ENCODE data around the gene PHC2.
A peak's percentile ranks its signal among the peaks of the same experiment; 100 is the strongest.

The PHC2 gene

DNA sequence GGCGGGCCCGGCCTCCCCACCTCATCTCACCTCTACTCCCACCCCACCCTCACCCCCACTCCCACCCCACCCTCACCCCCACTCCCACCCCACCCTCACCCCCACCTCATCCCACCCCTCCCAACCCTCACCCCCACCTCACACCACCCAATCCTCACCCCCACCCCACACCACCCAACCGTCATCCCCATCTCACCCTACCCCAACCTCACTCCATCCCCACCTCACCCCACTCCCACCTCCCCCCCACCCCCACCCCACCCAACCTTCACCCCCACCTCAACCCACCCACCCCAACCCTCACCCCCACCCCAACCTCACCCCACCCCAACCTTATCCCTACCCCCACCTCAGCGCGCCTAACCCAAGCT lies 123.4 kb downstream of the PHC2 start:
- DNase-seq (ENCODE audit: low read depth), result no peak
- TF ChIP-seq, protein P1, sequence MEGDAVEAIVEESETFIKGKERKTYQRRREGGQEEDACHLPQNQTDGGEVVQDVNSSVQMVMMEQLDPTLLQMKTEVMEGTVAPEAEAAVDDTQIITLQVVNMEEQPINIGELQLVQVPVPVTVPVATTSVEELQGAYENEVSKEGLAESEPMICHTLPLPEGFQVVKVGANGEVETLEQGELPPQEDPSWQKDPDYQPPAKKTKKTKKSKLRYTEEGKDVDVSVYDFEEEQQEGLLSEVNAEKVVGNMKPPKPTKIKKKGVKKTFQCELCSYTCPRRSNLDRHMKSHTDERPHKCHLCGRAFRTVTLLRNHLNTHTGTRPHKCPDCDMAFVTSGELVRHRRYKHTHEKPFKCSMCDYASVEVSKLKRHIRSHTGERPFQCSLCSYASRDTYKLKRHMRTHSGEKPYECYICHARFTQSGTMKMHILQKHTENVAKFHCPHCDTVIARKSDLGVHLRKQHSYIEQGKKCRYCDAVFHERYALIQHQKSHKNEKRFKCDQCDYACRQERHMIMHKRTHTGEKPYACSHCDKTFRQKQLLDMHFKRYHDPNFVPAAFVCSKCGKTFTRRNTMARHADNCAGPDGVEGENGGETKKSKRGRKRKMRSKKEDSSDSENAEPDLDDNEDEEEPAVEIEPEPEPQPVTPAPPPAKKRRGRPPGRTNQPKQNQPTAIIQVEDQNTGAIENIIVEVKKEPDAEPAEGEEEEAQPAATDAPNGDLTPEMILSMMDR (conservative IDR thresholded peaks at IDR 0.05; ENCODE audit: low read length), result no peak
- no peak overlapping the region for H3K4me3 ChIP-seq (ENCODE audit: low read length)

DNA sequence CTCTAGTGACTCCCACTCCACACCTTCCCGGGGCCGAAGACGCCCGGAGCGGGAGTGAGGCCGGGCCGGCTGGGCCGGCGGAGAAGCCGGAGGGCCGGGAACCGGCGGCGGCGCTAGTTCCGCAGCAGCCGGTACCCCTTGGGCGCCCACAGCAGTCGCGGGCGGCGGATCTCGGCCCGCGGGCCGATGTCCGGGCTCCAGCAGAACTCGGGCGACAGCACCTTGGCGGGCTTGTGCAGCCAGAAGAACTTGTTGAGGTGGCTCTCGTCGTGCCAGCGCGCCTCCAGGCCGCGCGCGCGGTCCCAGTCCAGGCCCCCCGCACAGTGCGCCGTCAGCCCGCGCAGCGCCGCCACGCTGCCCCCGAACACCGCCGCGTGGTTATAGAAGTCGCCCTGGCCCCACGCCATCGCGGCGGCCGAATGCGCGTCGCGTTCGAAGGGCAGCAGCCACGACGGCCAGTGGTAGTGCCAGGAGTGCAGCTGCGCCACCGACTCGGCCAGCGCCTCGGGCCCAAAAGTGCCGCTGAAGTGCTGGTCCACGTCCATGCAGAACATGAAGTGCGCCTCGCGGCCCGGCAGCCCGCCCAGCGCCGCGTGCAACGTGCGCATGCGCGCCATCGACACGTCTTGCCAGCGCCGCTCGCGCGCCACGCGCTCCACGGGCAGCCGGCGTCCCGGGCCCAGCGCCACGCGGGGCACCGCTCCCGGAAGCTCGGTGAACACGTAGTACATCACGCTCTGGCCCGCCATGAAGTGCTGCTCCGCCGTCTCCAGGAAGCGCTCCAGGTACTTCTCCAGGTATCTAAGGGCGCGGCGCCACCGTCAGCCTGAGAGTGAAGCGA lies 124.0 kb downstream of the PHC2 start:
- H3K4me3 ChIP-seq (ENCODE audit: low read length), result no peak overlapping the region
- DNase-seq (ENCODE audit: low read depth), result no peak

DNA sequence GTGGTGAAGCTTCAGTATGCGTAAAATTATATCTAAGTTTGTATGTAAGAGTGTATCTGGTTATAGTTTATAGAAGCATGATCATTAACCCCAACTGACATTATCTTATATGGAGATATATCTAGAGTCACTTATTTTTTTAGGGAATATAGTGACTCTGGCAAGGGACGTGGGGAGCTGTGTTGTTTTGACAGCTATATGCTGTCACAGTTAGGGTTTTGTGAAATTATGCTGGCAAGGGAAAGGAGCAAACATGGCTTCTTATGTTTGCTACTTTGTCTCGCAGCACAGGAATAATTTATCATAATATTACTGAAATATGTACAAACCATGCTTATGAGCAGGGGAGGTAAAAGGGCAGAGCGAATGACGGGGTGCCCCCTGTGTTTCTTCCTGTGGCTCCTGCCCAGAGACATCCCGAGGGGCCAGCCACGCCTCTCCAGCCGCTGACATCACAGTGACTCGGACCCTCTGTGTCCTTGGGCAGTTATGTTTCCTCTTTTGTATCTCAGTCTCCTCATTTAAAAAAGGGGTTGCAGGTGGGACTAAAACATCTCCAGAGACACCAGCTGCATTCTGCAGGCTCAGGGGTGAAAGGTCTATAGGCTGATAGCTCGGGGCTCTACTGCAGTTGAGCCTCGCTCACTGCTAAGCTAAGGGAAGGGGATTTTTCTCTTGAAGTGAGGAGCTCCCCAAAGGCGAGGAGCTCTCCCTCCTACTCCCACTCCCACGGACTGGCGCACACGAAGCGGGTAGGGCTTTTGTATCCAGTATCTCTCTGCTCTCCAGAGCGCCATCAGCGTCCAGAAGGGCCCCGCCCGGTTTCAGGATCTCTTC lies 124.9 kb downstream of the PHC2 start:
- TF ChIP-seq, protein P1 (conservative IDR thresholded peaks at IDR 0.05; ENCODE audit: low read length), result no peak
- no peak for DNase-seq (ENCODE audit: low read depth)
- H3K4me3 ChIP-seq (ENCODE audit: low read length), result no peak overlapping the region

More for the DNA sequence above, 124.0 kb downstream of the PHC2 start:
- TF ChIP-seq, protein P1 (conservative IDR thresholded peaks at IDR 0.05; ENCODE audit: low read length), result no peak

DNA sequence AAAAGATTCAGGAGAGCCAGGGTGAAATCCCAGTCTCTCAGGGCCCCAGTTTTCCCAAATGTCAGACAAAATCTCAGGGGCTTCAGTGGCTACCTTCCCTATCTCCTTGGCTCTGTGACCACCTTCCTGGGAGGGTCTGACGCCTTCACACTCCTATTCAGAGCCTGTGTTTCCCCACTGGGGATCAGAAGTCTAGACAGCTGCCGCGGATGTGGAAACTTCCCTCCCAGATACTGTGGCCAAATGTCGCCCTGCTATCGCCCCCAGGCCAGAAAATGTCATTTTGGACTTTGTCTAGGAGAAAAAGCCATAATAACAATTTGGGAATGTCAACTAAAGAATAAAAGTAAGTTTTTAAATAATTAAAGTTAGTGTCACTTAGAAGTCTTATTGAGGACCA lies 125.9 kb downstream of the PHC2 start:
- TF ChIP-seq, protein P1 (conservative IDR thresholded peaks at IDR 0.05; ENCODE audit: low read length), result no peak
- no peak overlapping the region for H3K4me3 ChIP-seq (ENCODE audit: low read length)
- no peak for DNase-seq (ENCODE audit: low read depth)

DNA sequence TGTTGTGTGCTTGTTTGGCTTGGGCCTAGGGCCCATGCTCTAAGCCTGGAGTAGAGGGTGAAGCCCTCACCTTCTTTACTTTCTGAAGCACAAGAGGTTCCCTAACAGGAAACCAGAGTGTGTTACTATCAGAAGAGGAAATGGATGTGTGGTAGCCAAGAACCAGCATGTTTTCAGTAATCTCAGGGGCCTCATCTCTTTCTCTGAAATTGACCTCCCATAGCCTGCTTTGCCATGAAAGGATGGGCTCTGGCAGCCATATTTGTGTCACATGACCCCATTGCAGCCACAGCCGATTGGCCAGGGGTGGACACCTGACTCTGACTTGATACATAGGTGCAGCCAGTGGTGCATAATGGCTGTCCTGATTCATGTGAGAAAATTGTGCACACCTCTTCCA lies 128.6 kb downstream of the PHC2 start:
- TF ChIP-seq, protein P1 (conservative IDR thresholded peaks at IDR 0.05; ENCODE audit: low read length), result no peak
- DNase-seq (ENCODE audit: low read depth), result no peak
- no peak overlapping the region for H3K4me3 ChIP-seq (ENCODE audit: low read length)

DNA sequence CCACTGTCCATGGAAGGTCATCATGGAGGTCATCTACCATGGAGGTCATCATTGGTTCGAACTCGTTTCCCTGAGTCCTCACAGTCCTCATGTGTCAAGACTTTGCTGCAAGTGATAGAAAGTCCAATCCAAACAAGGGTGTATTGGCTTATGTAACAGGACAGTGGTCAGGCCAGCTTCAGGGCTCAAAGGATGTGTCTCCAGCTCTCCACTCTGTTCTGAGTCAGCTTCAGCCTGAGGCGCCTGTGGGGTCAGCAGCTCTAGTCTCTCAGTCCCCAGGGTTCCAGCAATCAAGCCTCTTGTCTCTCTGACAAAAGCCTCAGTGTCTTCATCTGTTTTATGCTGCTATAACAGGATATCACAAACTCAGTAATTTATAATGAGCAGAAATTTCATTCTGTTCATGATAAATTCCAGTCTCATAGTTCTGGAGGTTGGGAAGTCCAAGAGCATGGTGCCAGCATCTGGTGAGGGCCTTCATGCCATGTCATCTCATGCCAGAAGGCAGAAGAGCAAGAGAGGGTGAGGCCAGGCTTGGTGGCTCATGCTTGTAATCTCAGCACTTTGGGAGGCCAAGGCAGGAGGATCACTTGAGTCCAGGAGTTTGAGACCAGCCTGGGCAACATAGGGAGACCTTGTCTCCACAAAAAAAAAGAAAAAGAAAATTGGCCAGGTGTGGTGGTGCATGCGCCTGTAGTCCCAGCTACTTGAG lies 129.5 kb downstream of the PHC2 start:
- TF ChIP-seq, protein P1 (conservative IDR thresholded peaks at IDR 0.05; ENCODE audit: low read length), result no peak
- peak; percentile 19 for DNase-seq (ENCODE audit: low read depth)
- no peak overlapping the region for H3K4me3 ChIP-seq (ENCODE audit: low read length)
